HPDE6-E6E7 (cell line): ENCODE data around the gene EGFL7.

Experiments used
- DNase-seq: peaks from one replicate; pipeline ENCODE4 v3.0.0; 2011; ENCODE audit warnings: missing footprints; ENCODE audit errors: extremely low spot score

The EGFL7 gene

GRCh38 chr9:136672431-136673087 is 9.8 kb downstream of the EGFL7 start:
- DNase-seq: no peak

GRCh38 chr9:136673088-136673974 is 10.6 kb downstream of the EGFL7 start:
- no peak for DNase-seq

- DNase-seq: no peak
Observed at GRCh38 chr9:136673975-136674785, 11.5 kb downstream of the EGFL7 start.

GRCh38 chr9:136674786-136675349 is 12.2 kb downstream of the EGFL7 start:
- no peak for DNase-seq

- DNase-seq: no peak
Observed at GRCh38 chr9:136675477-136676296, 13.0 kb downstream of the EGFL7 start.

- DNase-seq: no peak
Observed at GRCh38 chr9:136676297-136676794, 13.6 kb downstream of the EGFL7 start.

- no peak for DNase-seq
Observed at GRCh38 chr9:136676920-136677686, 14.4 kb downstream of the EGFL7 start.

- DNase-seq: no peak
Observed at GRCh38 chr9:136678034-136678433, 15.3 kb downstream of the EGFL7 start.

- DNase-seq: no peak
Observed at GRCh38 chr9:136678624-136679023, 15.9 kb downstream of the EGFL7 start.

GRCh38 chr9:136679431-136679941 is 16.8 kb downstream of the EGFL7 start:
- DNase-seq: no peak

- DNase-seq: no peak
Observed at GRCh38 chr9:136681029-136681428, 18.3 kb downstream of the EGFL7 start.

GRCh38 chr9:136681945-136682699 is 19.4 kb downstream of the EGFL7 start:
- no peak for DNase-seq

- DNase-seq: no peak
Observed at GRCh38 chr9:136682710-136683109, 20.0 kb downstream of the EGFL7 start.

- no peak for DNase-seq
Observed at GRCh38 chr9:136683173-136683745, 20.5 kb downstream of the EGFL7 start.

- DNase-seq: no peak
Observed at GRCh38 chr9:136683755-136684154, 21.0 kb downstream of the EGFL7 start.

- DNase-seq: no peak
Observed at GRCh38 chr9:136684339-136684738, 21.6 kb downstream of the EGFL7 start.

- DNase-seq: no peak
Observed at GRCh38 chr9:136684799-136685198, 22.1 kb downstream of the EGFL7 start.

- DNase-seq: no peak
Observed at GRCh38 chr9:136685216-136685615, 22.5 kb downstream of the EGFL7 start.
